AG04450 (cell line): ENCODE results near the gene ZNF341. TPM values are rescaled to one million over a fixed set of nuclear protein-coding genes. Genes with fewer than 3 reads are reported as not detected.

ENCODE experiments used
- CTCF ChIA-PET: fragments of 300-600, 350-600 bp; formaldehyde crosslinking; extraction: SDS; loops from one replicate; lab custom pipeline; 2022; ENCODE audit warnings: antibody characterized with exemption, inconsistent platforms; lab: Charles Lee
- POLR2A ChIA-PET: fragments of 350-600 bp; formaldehyde crosslinking; extraction: SDS; loops from one replicate; lab custom pipeline; 2021; ENCODE audit warnings: antibody characterized with exemption, inconsistent platforms; lab: Yijun Ruan, JAX
- DNase-seq: peaks from one replicate; pipeline ENCODE4 v3.0.0-alpha.2; 2011; ENCODE audit warnings: low read depth, low spot score
- H3K27ac ChIP-seq: one replicate; pipeline ENCODE4 v1.5.1; 2012; ENCODE audit warnings: low read depth, low read length, control low read depth
- H3K27me3 ChIP-seq: one replicate; pipeline ENCODE4 v1.6.0; 2012; ENCODE audit warnings: low read length; ENCODE audit not compliant: control insufficient read depth, insufficient read depth
- H3K4me3 ChIP-seq: 2 replicates; pipeline ENCODE4 v1.5.1; 2011; ENCODE audit warnings: mild to moderate bottlenecking, low read depth, low read length, control low read depth
- H3K9me3 ChIP-seq: 2 replicates; pipeline ENCODE4 v1.5.1; 2012; ENCODE audit warnings: low read length; ENCODE audit not compliant: control insufficient read depth, insufficient read depth
- CTCF ChIP-seq: IDR thresholded peaks from 2 replicates; pipeline ENCODE4 v1.5.1; 2011; ENCODE audit warnings: low read depth, low read length, control low read depth, inconsistent platforms
- polyA plus RNA-seq: library from polyadenylated mRNA; depleted of rRNA; stranded (reverse); fragments of >200 nt; gene quantifications from 2 replicates; pipeline ENCODE4 v1.2.3, GENCODE V29; 2011

ZNF341 gene
- polyA plus RNA-seq, 1 experiment, result 1.5 TPM

GRCh38 chr20:33724439-33725094 lies 7.2 kb upstream of the ZNF341 start:
- Histone ChIP-seq H3K27ac (no peak overlapping the region), H3K9me3 (peaks cover 3% of the 10 kb centered on the region; the same call in 1 of the 2 replicates), H3K27me3 (no peaks in the 10 kb centered on the region), H3K4me3 (no peak overlapping the region)
- CTCF ChIA-PET, result no interaction called here
- DNase-seq, result no peak
- POLR2A ChIA-PET, result interaction anchor here (0.7 kb wide), 1 partner anchor 114 kb away, joined by 3 read pairs; no protein-coding TSS in a partner anchor
- no peak for TF ChIP-seq CTCF

- CTCF ChIA-PET, result no interaction called here
- DNase-seq, result no peak
- TF ChIP-seq CTCF, result no peak
- Histone ChIP-seq H3K27me3 (no peaks in the 10 kb centered on the region), H3K9me3 (no peaks in the 10 kb centered on the region; the same call in 1 of the 2 replicates), H3K4me3 (no peak overlapping the region), H3K27ac (no peak overlapping the region)
- POLR2A ChIA-PET, result no interaction called here
Observed at GRCh38 chr20:33725607-33726264, 6.1 kb upstream of the ZNF341 start.

- no peak overlapping the region for H3K4me3 ChIP-seq
- no peak for TF ChIP-seq CTCF
- H3K9me3 ChIP-seq, result no peaks in the 10 kb centered on the region
- no peak for DNase-seq
- ChIA-PET CTCF (no interaction called here), POLR2A (no interaction called here)
- H3K27ac ChIP-seq, result no peak overlapping the region
- H3K27me3 ChIP-seq, result no peaks in the 10 kb centered on the region
Observed at GRCh38 chr20:33727115-33727479, 4.7 kb upstream of the ZNF341 start.

GRCh38 chr20:33727806-33728205 lies 4.0 kb upstream of the ZNF341 start:
- no peak overlapping the region for H3K4me3 ChIP-seq
- TF ChIP-seq CTCF, result no peak
- no peak overlapping the region for H3K27ac ChIP-seq
- POLR2A ChIA-PET, result no interaction called here
- CTCF ChIA-PET, result no interaction called here
- DNase-seq, result no peak
- no peaks in the 10 kb centered on the region for H3K27me3 ChIP-seq
- no peaks in the 10 kb centered on the region for H3K9me3 ChIP-seq

GRCh38 chr20:33728463-33728862 lies 3.3 kb upstream of the ZNF341 start:
- CTCF ChIA-PET, result no interaction called here
- no peak overlapping the region for H3K27ac ChIP-seq
- no peak overlapping the region for H3K4me3 ChIP-seq
- no peaks in the 10 kb centered on the region for H3K27me3 ChIP-seq
- TF ChIP-seq CTCF, result no peak
- DNase-seq, result no peak
- H3K9me3 ChIP-seq, result no peaks in the 10 kb centered on the region
- POLR2A ChIA-PET, result no interaction called here
